ENCODE data around the gene ZNF276. TPM values are rescaled to one million over a fixed set of nuclear protein-coding genes. Genes with fewer than 3 reads are reported as not detected.
"Not testable (repeated sequence)": the region's sequence is repeated elsewhere in the genome, so short reads cannot be mapped to it uniquely, and the experiment has no call there.

The ZNF276 gene, protein sequence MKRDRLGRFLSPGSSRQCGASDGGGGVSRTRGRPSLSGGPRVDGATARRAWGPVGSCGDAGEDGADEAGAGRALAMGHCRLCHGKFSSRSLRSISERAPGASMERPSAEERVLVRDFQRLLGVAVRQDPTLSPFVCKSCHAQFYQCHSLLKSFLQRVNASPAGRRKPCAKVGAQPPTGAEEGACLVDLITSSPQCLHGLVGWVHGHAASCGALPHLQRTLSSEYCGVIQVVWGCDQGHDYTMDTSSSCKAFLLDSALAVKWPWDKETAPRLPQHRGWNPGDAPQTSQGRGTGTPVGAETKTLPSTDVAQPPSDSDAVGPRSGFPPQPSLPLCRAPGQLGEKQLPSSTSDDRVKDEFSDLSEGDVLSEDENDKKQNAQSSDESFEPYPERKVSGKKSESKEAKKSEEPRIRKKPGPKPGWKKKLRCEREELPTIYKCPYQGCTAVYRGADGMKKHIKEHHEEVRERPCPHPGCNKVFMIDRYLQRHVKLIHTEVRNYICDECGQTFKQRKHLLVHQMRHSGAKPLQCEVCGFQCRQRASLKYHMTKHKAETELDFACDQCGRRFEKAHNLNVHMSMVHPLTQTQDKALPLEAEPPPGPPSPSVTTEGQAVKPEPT
- total RNA-seq (ENCODE audit: low replicate concordance) = 21.1 and 28.0 TPM in 2 replicates
- long read RNA-seq, partial matches to known transcripts = 1 of 4 reads
- long read RNA-seq, other reads (novel, unspliced or antisense) = 3 of 4 reads

DNA sequence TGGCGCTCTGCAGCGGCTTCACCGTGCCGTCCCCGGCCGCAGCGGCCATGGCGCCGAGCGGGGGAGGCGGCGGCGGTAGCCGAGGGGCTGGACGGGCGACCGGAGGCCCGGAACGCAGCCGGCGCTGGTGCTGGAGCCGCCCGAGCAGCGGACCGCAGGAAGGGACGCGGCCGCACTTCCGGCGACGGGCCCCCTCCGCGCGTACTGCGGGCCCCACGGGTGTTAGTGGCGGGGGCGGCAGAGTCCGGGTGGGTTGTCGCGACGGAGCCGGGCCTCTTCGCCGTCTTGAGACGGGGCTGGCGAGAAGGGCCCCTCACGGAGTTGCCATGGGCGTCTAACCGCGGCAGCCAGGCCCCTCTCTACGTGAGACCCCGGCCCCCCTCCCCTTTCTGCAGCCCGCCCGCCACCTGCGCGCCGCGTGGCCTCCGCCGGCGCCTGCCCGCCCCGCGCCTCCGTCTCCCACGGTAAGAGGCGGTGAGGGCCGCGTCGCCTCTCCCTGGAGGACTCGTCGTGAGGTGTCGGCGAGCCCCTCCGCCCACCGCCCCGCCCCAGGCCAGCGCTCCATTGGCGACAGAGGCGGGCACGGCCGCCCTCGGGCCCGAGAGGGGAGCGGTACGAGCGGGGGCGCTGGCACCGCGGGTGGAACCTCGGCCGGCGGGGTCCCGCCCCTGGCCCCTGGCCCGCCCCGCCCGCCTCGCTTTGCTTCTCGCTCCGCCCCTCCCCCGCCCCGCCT lies at the start of gene ZNF276, which contains the start of gene VPS9D1:
Gene ZNF276, plus strand, starts transcription at position 725 of the 733 bp plus-strand sequence. CDS start 104 bp downstream, outside the sequence.
Gene VPS9D1, minus strand, starts transcription at position 86 of the 733 bp plus-strand sequence. Its CDS starts 37 bp downstream, at position 49.
- Mint-ChIP-seq H3K27ac (peak within 1 kb of the TSS; percentile 94), H3K36me3 (peaks cover 4% of the 10 kb centered on the region), H3K4me3 (peak within 1 kb of the TSS; percentile 91), H3K27me3 (no peaks in the 10 kb centered on the region), H3K9me3 (no peaks in the 10 kb centered on the region), H3K4me1 (ENCODE audit: unreplicated experiment) (peaks cover 18% of the 10 kb centered on the region)
- TF ChIP-seq, protein P1, sequence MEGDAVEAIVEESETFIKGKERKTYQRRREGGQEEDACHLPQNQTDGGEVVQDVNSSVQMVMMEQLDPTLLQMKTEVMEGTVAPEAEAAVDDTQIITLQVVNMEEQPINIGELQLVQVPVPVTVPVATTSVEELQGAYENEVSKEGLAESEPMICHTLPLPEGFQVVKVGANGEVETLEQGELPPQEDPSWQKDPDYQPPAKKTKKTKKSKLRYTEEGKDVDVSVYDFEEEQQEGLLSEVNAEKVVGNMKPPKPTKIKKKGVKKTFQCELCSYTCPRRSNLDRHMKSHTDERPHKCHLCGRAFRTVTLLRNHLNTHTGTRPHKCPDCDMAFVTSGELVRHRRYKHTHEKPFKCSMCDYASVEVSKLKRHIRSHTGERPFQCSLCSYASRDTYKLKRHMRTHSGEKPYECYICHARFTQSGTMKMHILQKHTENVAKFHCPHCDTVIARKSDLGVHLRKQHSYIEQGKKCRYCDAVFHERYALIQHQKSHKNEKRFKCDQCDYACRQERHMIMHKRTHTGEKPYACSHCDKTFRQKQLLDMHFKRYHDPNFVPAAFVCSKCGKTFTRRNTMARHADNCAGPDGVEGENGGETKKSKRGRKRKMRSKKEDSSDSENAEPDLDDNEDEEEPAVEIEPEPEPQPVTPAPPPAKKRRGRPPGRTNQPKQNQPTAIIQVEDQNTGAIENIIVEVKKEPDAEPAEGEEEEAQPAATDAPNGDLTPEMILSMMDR (conservative IDR thresholded peaks at IDR 0.05) = no peak
- peak; percentile 87 for DNase-seq (ENCODE audit: extremely low spot score, unreplicated experiment)

DNA sequence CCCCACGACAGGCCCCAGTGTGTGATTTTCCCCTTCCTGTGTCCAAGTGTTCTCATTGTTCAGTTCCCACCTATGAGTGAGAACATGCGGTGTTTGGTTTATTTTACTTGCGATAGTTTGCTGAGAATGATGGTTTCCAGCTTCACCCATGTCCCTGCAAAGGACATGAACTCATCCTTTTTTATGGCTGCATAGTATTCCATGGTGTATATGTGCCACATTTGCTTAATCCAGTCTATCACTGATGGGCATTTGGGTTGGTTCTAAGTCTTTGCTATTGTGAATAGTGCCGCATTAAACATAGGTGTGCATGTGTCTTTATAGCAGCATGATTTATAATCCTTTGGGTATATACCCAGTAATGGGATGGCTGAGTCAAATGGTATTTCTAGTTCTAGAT lies 49.8 kb upstream of the ZNF276 start:
- not testable (repeated sequence) for H3K36me3 Mint-ChIP-seq; H3K4me3 Mint-ChIP-seq; H3K4me1 Mint-ChIP-seq (ENCODE audit: unreplicated experiment); H3K27me3 Mint-ChIP-seq; DNase-seq (ENCODE audit: extremely low spot score, unreplicated experiment); H3K9me3 Mint-ChIP-seq; H3K27ac Mint-ChIP-seq

DNA sequence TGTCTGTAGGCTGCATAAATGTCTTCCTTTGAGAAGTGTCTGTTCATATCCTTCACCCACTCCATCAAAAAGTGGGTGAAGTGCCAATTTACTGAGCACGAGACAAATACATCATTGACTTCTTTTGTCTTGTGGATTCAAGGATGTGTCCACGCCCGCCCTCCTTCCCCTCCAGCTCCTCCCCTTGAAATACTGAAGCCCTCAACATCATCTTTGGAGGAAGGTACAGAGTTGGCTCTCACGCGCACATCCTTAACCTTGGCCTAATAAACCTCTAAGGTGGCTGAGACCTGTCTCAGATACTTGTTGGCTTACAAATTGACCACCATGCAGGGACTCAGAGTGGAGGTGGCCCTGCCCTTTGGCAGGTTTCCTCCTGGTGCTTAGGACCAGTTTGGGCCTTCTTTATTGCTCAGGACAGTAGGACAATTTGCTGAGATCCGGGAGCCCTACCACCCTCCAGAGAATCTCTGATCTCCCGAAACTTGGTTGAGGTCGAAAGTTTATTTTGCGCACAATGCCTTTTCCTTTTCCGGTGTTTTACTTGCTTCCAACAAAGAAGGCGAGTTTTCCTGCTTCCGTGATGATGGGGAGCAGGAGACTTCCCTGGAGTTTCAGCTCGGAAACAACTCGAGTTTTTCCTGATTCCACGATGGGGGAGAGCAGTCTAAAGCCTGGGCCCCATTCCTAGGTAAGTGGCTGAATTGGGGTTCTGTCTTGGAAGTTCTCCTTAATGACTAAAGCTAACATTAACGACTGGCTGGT lies 49.0 kb upstream of the ZNF276 start:
- no peaks in the 10 kb centered on the region for H3K4me1 Mint-ChIP-seq (ENCODE audit: unreplicated experiment)
- H3K9me3 Mint-ChIP-seq = no peaks in the 10 kb centered on the region
- peaks cover 7% of the 10 kb centered on the region for H3K36me3 Mint-ChIP-seq
- DNase-seq (ENCODE audit: extremely low spot score, unreplicated experiment) = no peak
- no peak overlapping the region for H3K27ac Mint-ChIP-seq
- TF ChIP-seq, protein P1 (conservative IDR thresholded peaks at IDR 0.05) = no peak
- H3K27me3 Mint-ChIP-seq = no peaks in the 10 kb centered on the region
- no peak overlapping the region for H3K4me3 Mint-ChIP-seq

DNA sequence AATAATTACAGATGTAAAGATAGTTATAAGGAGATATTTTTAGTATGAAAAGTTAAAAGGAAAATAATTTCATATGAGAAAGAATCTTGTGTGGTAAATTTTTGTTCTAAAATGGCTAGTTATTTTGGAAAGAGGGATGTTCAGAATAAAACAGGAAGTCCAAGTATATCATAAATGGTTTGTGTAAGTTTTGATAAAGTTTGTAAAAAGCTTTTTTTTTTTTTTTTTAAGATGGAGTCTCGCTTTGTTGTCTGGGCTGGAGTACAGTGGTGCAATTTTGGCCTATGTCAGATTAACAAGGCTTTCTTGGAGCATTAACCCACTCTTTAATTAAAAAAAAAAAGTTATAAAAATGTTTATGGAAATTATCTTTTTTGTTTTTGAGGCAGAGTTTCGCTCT lies 43.1 kb upstream of the ZNF276 start:
- H3K4me3 Mint-ChIP-seq = no peak overlapping the region
- H3K27ac Mint-ChIP-seq = no peak overlapping the region
- no peaks in the 10 kb centered on the region for H3K9me3 Mint-ChIP-seq
- H3K4me1 Mint-ChIP-seq (ENCODE audit: unreplicated experiment) = no peaks in the 10 kb centered on the region
- TF ChIP-seq, protein P1 (conservative IDR thresholded peaks at IDR 0.05) = no peak
- no peak for DNase-seq (ENCODE audit: extremely low spot score, unreplicated experiment)
- peaks cover 17% of the 10 kb centered on the region for H3K36me3 Mint-ChIP-seq
- no peaks in the 10 kb centered on the region for H3K27me3 Mint-ChIP-seq

DNA sequence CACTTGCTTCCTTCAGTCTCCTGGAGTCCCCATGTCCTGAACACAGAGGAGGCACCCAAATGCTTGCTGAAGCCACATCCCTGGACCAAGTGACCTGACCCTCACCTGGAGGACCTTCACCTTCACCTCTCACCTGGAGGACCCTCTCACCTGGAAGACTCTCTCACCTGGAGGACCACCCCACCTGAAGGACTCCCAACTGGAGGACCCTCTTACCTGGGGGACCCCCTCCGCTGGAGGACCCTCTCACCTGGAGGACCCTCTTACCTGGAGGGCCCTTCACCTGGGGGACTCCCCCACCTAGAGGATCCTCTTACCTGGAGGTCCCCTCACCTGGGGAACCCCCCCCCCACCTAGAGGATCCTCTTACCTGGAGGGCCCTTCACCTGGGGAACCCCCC lies 35.4 kb upstream of the ZNF276 start:
- Mint-ChIP-seq H3K9me3 (no peaks in the 10 kb centered on the region), H3K4me3 (peak overlapping the region; percentile 54), H3K27me3 (no peaks in the 10 kb centered on the region), H3K4me1 (ENCODE audit: unreplicated experiment) (peaks cover 9% of the 10 kb centered on the region), H3K36me3 (peaks cover 18% of the 10 kb centered on the region), H3K27ac (no peak overlapping the region)
- DNase-seq (ENCODE audit: extremely low spot score, unreplicated experiment) = no peak
- TF ChIP-seq, protein P1 (conservative IDR thresholded peaks at IDR 0.05) = no peak

Data from type B pancreatic cell (in vitro differentiated cells).